Transverse colon (tissue), 3 donors: ENCODE data around the gene CDC42BPB.

ENCODE experiments used
- CTCF ChIP-seq, 5 experiments: fragments of 200-600 bp in 3 of 5; fragments of 450-650 bp in 2 of 5; sonication (generic) in 3 of 5; IDR thresholded peaks; 1 replicate in 2 of 5; 2 replicates in 3 of 5; pipeline ENCODE4 v1.5.1; 2016 to 2017; ENCODE audit warnings: antibody characterized with exemption in 5 of 5, inconsistent platforms in 3 of 5, mild to moderate bottlenecking in 2 of 5, moderate library complexity in 1 of 5
- POLR2A ChIP-seq: fragments of 450-650 bp; IDR thresholded peaks from one replicate; pipeline ENCODE4 v1.6.1; 2016; ENCODE audit warnings: antibody characterized with exemption, mild to moderate bottlenecking, moderate library complexity

GRCh38 chr14:103019236-103019635, 38.1 kb downstream of the CDC42BPB start:
- no peak for TF ChIP-seq CTCF (IDR thresholded peaks at IDR 0.05)
- no peak for TF ChIP-seq POLR2A
